DMS153 treated with DMSO at 0.1 percent for 48 hours (cell line): Measurements from ENCODE around the gene SLC2A4RG.

ENCODE experiments used
- DNase-seq: peaks from one replicate; lab custom pipeline; 2025; ENCODE audit not compliant: unreplicated experiment; lab: John Stamatoyannopoulos, UW

The SLC2A4RG gene

GRCh38 chr20:63752411-63753101, 13.0 kb downstream of the SLC2A4RG start:
- DNase-seq = no peak

- no peak for DNase-seq
Observed at GRCh38 chr20:63753381-63753780, 13.8 kb downstream of the SLC2A4RG start.

DNA sequence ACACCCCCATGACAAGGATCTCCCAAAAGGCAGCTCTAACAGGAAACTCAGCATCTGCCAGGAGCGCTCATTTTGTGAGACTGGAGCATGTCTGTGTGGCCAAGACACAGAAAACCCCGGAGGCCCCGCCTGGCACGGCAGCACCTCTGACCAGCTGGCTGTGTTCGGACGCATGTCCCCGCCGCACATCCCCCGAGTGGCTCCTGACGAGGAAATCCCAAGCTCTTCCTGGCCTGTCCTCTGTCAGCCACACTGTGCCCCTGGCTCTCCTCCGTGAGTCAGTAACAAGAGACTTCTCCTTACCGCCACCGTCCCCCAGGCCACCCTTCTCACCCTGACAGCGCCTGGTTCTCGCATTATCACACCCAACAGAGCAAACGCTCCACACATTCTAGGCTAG, 14.4 kb downstream of the SLC2A4RG start:
- no peak for DNase-seq

DNA sequence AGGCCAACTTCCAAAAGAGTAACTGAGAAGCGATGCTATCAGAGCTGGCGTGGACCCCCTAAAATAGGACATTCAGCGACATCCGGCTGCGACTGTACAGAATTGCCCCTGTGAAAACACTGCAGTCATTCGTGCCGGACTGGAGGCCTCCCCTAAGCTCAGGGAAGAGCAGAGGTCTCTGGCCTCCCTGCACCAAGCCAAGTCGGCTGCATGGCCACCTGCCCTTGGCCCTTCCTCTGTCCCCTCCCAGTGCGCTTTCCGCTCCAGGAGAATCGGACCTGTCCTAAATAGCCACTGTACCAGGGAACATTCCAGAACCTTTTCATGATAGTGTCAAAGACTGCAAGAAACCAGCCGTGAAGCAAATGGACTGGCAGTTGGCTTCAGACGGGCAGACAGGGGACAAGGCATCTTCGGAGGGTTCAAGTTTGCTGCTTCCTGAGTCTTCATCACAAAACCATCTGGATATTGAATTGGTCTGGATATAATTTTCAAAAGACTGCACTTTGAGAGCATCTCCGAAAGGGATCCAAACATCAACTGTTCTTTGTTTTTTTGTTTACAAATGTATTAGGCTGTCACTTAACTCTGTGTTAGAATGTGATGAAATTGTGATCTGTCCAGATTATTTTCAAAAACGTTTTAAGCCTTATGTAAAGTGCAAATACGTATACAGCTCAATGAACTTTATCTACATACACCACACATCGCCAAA, 16.5 kb downstream of the SLC2A4RG start:
- DNase-seq = no peak

- DNase-seq = no peak
Observed at GRCh38 chr20:63756648-63756991, 17.0 kb downstream of the SLC2A4RG start.

DNA sequence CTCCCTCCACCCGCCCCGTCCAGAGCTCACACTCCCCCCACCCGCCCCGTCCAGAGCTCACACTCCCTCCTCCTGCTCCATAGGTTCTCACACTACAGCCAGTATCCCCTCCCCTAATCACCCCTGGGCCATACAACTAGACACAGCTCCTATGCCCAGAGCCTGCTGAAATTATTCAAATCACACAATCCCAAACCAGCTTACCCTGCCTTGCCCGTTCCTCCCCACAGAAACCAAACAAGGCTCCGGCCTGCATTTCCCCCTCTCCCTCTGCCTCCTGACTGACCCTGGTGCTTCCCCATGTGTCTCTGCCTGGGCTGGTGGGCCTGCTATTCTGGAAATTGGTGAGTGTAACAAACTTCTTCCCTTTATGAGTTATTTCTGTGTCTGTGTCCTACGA, 18.6 kb downstream of the SLC2A4RG start:
- DNase-seq = no peak

DNA sequence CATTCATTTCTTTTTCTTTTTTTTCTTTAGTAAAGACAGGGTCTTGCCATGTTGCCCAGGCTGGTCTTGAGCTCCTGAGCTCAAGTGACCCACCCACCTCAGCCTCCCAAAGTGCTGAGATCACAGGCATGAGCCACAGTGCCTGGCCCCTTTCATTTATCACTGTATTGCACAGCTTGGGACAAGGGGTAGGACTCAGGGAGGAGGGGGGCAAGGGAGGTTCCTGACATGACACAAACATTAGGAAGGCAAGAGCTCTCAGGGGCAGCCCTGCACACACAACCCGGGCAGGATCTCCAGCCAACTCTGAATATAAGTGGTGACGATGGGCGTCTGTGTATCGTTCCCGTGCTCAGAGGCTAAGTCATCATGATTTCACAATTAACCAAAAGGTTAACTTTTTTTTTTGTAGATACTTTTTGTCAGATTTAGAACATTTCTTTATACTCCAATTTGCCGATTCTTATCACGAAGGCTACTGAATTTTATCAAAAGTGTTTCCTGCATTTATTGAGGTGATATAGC, 19.9 kb downstream of the SLC2A4RG start:
- DNase-seq = no peak

DNA sequence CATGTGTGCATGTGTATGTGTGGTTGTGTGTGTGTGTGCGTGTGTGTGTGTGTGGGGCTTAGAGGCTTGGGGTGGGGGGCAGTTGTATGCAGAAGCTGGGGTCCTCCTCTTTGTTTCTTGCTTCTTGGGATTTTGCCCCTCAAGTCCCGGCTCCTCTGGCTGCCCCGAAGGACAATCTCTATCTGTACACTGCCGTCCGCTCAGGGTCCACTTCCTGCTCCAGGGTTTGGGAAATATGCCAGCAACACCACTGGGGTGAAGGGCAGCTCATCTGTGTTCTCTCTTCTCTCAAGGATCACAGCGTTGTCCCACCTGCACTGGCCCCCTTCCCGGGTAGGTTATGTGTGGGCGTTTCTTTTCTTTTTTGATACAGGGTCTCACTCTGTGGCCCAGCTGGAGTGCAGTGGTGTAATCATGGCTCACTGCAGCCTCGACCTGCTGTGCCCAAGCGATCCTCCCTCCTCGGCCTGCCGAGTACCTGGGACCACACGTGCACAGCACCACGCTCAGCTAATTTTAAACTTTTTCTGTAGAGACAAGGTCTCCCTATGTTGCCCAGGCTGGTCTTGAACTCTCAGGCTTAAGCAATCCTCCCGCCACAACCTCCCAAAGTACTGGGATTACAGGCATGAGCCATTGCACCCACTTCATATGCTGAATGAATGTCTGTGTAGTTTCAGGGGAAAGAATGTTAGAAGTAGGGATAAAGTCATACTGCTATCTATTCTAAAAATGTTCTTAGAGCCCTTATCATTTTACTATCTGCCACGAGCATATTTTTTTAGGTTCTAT, 25.7 kb downstream of the SLC2A4RG start:
- no peak for DNase-seq

GRCh38 chr20:63765902-63766301, 26.3 kb downstream of the SLC2A4RG start:
- DNase-seq = no peak

DNA sequence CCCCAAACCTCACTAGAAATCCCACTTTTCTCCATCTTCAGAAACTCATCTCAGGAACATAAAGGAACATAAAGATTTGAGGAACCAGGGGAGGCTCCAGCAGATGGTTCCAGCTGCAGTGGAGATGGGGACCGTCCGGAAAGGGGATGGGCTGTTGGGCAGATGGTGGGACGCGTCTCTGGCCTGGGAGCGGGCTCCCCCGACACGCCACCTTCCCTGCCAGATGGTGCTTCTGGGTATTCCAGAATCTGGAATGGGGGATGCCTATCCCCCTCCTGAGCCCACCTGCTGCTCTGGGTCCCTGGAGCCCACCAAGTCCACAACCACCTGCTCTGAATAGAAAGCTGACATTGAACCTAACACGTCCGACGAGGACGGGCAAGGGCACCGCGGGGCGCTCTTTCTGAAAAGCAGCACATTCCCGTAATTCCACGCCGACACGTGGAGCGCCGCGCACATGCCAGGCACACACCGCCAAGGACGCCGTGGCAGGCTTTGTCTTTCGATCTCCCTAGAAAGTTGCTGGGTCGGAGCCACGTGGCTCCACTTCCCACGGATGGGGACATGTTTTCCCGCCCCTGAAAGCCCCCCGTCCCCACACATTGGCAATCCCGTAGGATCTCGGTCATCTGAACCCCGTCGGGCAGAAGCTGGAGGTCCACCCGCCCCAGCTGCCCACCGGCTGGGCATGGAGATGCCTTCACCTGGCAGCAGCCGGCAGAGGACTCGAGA, 27.3 kb downstream of the SLC2A4RG start:
- no peak for DNase-seq

- DNase-seq = no peak
Observed at GRCh38 chr20:63767456-63767855, 27.9 kb downstream of the SLC2A4RG start.

DNA sequence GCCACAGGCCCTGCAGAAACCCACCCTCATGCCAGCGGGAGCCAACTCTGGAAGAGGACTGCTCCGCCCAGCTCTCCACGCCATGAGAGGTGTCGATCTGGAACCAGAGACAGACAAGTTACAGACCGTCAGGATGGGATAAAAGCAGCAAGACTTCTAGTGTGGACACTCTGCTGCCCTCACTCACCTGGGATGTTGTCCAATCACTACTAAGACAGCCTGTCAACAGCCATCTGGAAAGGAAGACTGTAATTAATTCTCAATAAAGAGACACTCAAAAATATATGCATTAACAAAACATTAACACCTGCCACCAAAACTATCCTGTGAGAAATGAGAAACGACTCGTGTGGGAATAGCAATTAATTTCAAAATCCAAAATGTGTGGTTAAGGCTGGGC, 28.3 kb downstream of the SLC2A4RG start:
- no peak for DNase-seq

DNA sequence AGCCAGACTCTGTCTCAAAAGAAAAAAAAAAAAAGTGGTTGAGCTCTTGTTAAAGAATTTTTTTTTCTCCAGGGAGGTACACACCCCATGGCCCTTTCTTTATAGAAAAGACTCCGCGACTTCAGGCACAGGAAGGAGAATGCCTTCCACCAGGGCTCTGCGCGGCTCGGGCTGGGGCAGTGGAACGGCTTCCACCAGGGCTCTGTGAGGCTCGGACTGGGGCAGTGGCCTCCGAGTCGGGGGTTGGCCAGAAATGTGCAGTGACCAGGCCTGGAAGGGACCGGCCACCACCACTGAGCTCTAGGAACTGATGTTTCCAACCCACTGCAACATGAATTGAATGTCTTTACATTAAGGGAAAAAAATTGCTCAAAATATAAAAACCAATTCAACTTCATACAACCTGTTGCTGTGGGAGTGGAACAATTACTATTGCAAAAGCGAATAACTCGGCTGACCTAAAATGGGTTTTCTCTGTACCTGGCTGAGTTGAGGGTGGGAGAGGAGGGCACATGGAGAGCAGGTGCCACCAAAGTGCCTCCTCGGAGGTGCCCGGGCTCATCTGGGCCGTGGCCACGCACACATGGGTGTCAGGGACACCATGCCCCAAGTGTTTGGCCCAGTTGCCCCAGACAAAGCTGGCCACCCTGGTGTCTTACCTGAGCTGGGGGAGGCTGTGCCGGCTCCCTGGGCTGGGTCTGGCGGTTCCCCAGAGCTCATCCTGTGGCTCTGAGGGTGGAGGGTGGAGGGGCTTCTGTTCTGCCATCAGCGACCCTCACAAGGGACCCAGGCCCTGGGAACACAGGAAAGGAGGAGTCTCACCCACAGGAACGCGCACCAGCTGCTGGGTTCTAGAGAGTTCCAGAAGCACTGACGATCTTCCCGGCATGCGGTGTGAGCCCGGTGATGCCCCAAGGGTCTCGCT, 29.3 kb downstream of the SLC2A4RG start:
- DNase-seq = no peak

DNA sequence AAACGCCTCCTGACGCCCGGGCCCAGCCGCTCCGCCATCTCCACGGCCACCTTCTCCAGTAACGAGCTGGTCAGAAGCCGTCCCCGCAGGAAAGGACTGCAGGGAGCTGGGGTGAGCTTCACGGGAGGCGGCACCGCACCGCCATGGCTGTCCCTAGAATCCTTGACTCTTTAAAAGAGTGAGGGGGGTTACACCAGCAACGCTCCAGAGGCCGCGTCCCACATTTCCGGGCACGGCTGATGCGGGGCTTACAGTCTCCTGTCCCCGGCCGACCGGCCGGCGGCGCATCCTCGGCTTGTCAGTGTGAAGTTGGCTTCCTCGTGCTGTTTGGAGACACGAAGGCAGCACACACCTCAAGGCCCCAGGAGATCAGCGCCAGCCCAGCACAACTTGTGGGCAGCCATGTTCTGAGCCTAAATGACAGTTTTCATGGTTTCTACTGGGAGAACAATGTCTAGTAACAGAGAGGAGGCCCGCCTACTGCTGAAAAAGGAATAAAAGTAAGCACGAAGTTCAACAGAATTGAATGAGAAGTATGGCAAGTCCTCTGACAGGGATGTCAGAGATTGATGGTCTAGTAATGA, 30.4 kb downstream of the SLC2A4RG start:
- no peak for DNase-seq

DNA sequence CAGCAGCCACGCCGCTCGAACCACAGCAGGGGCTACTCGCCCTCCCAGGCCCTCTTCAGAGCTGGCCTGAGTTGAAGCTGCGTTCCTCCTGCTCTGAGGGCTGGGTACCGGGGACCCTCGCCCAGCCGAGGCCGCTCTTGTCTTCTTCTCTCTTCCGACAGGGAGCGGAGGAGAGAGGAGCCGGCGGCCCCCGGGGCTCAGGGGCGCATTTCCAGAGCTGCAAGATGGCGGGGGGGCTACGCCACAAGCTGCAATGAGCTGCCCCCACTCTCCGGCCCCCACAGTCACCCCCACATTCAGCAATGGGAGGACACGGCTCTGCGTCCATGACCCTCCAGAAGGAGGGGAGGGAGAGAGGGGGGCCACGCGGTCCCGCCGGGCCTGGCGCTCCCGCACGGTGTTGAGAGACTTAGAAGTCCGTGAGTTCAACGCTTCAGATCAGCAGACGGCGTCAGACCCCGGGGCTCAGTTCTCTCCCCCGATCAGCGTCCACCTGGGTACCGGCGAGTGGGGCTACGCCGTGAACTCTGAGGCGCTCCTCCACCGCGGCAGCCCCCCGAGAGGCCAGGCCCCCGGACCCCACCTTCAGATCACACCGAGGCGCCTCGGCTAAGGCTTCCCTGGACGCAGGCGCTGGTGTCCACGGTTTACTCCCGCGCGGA, 31.6 kb downstream of the SLC2A4RG start:
- DNase-seq = no peak

- no peak for DNase-seq
Observed at GRCh38 chr20:63772781-63773518, 33.4 kb downstream of the SLC2A4RG start.

- no peak for DNase-seq
Observed at GRCh38 chr20:63773571-63774241, 34.1 kb downstream of the SLC2A4RG start.

DNA sequence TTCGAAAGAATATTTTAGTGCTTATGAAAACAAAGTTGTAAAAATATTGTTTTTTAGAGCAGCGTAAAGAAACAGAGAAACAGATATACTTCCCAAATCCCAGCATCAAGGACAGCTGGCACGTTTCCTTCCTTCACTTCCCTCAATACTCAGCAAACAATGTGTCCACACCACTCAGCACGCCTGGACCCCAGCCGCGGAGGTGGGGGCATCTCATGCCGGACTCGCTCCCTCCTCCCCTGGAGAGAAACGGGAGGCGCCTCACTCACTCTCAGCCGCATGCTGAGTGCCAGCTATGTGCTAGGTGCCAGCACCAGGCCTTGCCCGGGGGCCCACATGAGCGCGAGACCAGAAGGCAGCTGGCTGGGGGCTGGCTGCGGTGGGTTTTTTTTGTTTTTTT, 34.7 kb downstream of the SLC2A4RG start:
- no peak for DNase-seq
